Suprapubic skin (tissue), 4 donors: ENCODE data around the gene PPP2R2B. TPM values are rescaled to one million over a fixed set of nuclear protein-coding genes. Genes with fewer than 3 reads are reported as not detected.

Source experiments
- DNase-seq, 2 donors: peaks; one replicate each; pipeline ENCODE4 v3.0.0-alpha.2; 2019; ENCODE audit warnings: low spot score in 2 of 2
- H3K27ac ChIP-seq: fragments of 200-600 bp; sonication (generic); one replicate; pipeline ENCODE4 v1.5.1; 2019
- H3K27me3 ChIP-seq: fragments of 200-600 bp; sonication (generic); one replicate; pipeline ENCODE4 v1.5.1; 2019
- H3K36me3 ChIP-seq: fragments of 200-600 bp; sonication (generic); one replicate; pipeline ENCODE4 v1.5.1; 2019
- H3K4me1 ChIP-seq: fragments of 200-600 bp; sonication (generic); one replicate; pipeline ENCODE4 v1.5.1; 2019
- H3K4me3 ChIP-seq: fragments of 200-600 bp; sonication (generic); one replicate; pipeline ENCODE4 v1.5.1; 2019; ENCODE audit warnings: mild to moderate bottlenecking
- H3K9me3 ChIP-seq: fragments of 200-600 bp; sonication (generic); one replicate; pipeline ENCODE4 v1.5.1; 2019
- EP300 ChIP-seq: sonication (generic); formaldehyde crosslinking; IDR thresholded peaks from one replicate; pipeline ENCODE4 v1.6.1; 2017; ENCODE audit warnings: antibody characterized with exemption
- POLR2A ChIP-seq, 2 donors: fragments of 450-650 bp; IDR thresholded peaks; one replicate each; pipeline ENCODE4 v1.6.1; 2017; ENCODE audit warnings: antibody characterized with exemption in 2 of 2, mild to moderate bottlenecking in 2 of 2, moderate library complexity in 2 of 2
- POLR2AphosphoS5 ChIP-seq, 3 donors: sonication (generic); formaldehyde crosslinking; IDR thresholded peaks; one replicate each; pipeline ENCODE4 v1.6.1; 2017; ENCODE audit warnings: antibody characterized with exemption in 3 of 3
- WGBS: methylation state at CpG from one replicate; pipeline ENCODE4 v1.1.5; 2018; 5-methylcytosine and 5-hydroxymethylcytosine counted together
- total RNA-seq, 4 donors: library from RNA; depleted of rRNA; stranded (reverse); fragments of >200 nt; gene quantifications; one replicate each; pipeline ENCODE4 v1.1.0, GENCODE V29; 2016
- TF ChIP-seq, protein P1 (sequence below), 2 donors: fragments of 200-600 bp in 1 of 2; fragments of 450-650 bp in 1 of 2; sonication (generic) in 1 of 2; IDR thresholded peaks; one replicate each; pipeline ENCODE4 v1.5.1; 2016 to 2019; ENCODE audit warnings: antibody characterized with exemption in 2 of 2, mild to moderate bottlenecking in 1 of 2, moderate library complexity in 1 of 2

The PPP2R2B gene
- total RNA-seq, 4 donors from 2014 or later, result 1.2 to 6.4 (median 3.8) TPM

DNA sequence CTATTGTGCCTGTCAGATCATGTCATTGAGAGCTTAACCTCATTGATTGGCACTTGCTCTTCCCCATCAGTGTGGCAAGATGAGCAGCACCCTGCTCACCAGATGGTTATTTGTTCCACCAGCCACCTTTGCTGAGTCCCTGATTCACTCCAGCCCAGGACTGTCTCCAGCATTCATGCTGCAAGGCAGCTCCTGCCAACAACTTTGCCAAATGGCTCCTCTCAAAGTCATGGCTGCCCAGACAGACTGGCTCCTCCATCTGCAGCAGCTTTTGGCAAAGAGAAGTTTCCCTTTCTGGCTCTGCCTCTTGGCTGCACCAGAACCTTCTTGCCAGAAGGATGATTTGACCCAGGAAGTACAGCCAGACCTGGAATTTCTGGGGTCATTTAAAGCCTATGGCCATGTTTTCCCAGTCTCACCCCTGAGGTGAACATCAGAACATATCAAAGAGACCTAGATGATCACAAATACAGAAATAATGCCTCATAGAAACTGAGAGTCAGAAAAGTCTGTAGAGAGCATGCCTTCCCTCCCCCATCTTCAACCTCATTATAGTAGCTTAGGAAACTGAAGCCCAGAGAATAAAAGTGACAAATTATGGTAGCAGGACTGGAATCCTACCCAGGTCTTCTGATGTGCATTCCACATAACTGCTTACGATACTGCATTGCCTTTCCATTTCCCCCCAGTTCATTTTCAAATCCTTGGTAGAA is 10.4 kb downstream of the PPP2R2B start:
- no peaks in the 10 kb centered on the region for H3K36me3 ChIP-seq
- H3K27me3 ChIP-seq, result no peaks in the 10 kb centered on the region
- WGBS, result 93% methylated on average over 1 of the region's 1 CpG
- H3K4me3 ChIP-seq, result no peak overlapping the region
- no peaks in the 10 kb centered on the region for H3K4me1 ChIP-seq
- no peak for DNase-seq
- TF ChIP-seq EP300 (no peak), POLR2AphosphoS5 (IDR thresholded peaks at IDR 0.05) (no peak)
- TF ChIP-seq, protein P1, sequence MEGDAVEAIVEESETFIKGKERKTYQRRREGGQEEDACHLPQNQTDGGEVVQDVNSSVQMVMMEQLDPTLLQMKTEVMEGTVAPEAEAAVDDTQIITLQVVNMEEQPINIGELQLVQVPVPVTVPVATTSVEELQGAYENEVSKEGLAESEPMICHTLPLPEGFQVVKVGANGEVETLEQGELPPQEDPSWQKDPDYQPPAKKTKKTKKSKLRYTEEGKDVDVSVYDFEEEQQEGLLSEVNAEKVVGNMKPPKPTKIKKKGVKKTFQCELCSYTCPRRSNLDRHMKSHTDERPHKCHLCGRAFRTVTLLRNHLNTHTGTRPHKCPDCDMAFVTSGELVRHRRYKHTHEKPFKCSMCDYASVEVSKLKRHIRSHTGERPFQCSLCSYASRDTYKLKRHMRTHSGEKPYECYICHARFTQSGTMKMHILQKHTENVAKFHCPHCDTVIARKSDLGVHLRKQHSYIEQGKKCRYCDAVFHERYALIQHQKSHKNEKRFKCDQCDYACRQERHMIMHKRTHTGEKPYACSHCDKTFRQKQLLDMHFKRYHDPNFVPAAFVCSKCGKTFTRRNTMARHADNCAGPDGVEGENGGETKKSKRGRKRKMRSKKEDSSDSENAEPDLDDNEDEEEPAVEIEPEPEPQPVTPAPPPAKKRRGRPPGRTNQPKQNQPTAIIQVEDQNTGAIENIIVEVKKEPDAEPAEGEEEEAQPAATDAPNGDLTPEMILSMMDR (IDR thresholded peaks at IDR 0.05), result no peak
- H3K9me3 ChIP-seq, result no peaks in the 10 kb centered on the region
- H3K27ac ChIP-seq, result no peak overlapping the region

DNA sequence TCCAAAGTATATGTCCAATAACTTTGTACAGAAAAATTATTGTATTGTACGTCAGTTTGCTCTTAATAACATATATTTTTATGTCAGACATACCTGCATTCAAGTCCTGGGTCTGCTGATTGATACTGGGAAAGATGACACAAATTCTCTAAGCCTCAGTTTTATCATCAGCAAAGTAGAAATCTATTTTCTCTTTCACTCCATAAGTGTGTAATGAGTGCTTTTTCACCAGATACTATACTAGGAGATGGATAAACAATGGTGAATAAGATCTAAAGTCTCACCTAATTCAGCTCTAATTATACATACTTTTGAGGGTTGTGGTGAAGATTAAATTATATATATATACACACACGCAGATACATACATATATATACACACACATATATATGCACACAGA is 12.3 kb downstream of the PPP2R2B start:
- TF ChIP-seq, protein P1 (IDR thresholded peaks at IDR 0.05), result no peak
- TF ChIP-seq POLR2A (IDR thresholded peaks at IDR 0.05), result no peak
- no peak for TF ChIP-seq EP300
- no peaks in the 10 kb centered on the region for H3K9me3 ChIP-seq
- H3K4me3 ChIP-seq, result no peak overlapping the region
- no peaks in the 10 kb centered on the region for H3K4me1 ChIP-seq
- DNase-seq, result no peak
- no peaks in the 10 kb centered on the region for H3K36me3 ChIP-seq
- no peaks in the 10 kb centered on the region for H3K27me3 ChIP-seq
- H3K27ac ChIP-seq, result no peak overlapping the region
- 97% methylated on average over 2 of the region's 2 CpGs for WGBS

GRCh38 chr5:146862641-146863040 is 15.9 kb downstream of the PPP2R2B start:
- no peak for TF ChIP-seq EP300
- TF ChIP-seq, protein P1 (IDR thresholded peaks at IDR 0.05), result no peak
- TF ChIP-seq POLR2A (IDR thresholded peaks at IDR 0.05), result no peak
- no peak for TF ChIP-seq POLR2AphosphoS5 (IDR thresholded peaks at IDR 0.05)
- H3K9me3 ChIP-seq, result no peaks in the 10 kb centered on the region
- H3K4me1 ChIP-seq, result no peaks in the 10 kb centered on the region
- no peaks in the 10 kb centered on the region for H3K36me3 ChIP-seq
- 50% methylated on average over 1 of the region's 1 CpG for WGBS
- no peak for DNase-seq
- no peaks in the 10 kb centered on the region for H3K27me3 ChIP-seq
- no peak overlapping the region for H3K4me3 ChIP-seq
- no peak overlapping the region for H3K27ac ChIP-seq

DNA sequence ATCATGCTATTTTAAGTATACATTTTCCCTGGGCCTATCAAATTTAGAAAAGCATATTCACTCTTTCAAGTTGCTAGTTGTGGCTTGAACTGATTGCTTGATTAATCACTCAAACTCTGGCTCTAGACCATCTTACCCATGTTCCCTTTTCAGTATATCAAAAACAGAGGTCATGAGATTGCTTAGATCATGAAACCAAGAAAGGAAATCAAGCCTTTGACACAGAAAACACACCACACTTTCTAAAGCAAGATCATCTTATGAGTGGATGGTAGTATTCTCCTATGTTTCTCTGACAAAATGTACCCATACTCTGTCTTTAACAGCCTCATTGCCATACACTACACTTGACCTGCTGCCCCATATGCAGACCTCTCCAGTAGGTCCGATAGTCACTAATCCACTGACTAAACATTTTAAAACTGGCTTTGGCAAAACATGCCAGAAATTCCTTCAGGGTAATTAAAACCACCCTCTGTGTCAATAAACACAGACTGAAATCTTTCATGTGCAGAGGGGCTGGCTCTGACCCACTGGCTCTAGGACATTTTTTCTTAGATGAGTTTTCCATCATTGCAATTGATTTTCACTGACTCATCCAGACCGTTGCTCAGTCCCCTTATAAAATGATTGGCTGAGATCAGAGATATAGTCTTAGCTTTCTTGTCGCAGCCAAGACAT is 18.2 kb downstream of the PPP2R2B start:
- 6% methylated on average over 3 of the region's 3 CpGs for WGBS
- TF ChIP-seq POLR2A (IDR thresholded peaks at IDR 0.05) (no peak), EP300 (no peak), POLR2AphosphoS5 (IDR thresholded peaks at IDR 0.05) (no peak)
- TF ChIP-seq, protein P1 (IDR thresholded peaks at IDR 0.05), result no peak
- H3K27me3 ChIP-seq, result no peaks in the 10 kb centered on the region

DNA sequence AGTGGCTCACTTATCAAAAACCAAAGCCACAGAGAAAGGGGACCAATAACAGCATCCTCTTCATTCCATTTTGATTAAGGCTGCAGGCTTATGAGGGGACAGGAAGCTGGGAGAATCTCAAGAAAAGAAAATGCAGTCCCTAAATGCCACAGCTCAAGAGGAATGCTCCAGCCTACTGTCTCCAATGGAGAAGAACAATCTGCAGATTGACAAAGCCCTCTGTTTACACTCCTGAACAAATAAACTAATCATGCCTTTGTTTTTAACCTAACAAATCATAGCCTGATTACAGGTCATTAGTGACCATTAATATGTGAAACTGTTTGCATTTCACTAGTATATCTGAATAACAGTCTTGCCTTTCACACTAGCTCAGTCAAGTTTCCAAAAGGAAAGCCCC is 26.5 kb downstream of the PPP2R2B start:
- H3K4me1 ChIP-seq, result no peaks in the 10 kb centered on the region
- DNase-seq, result no peak
- H3K4me3 ChIP-seq, result no peak overlapping the region
- TF ChIP-seq POLR2AphosphoS5 (IDR thresholded peaks at IDR 0.05) (no peak), POLR2A (IDR thresholded peaks at IDR 0.05) (no peak), EP300 (no peak)
- TF ChIP-seq, protein P1 (IDR thresholded peaks at IDR 0.05), result no peak
- no peak overlapping the region for H3K27ac ChIP-seq
- H3K27me3 ChIP-seq, result no peaks in the 10 kb centered on the region
- H3K36me3 ChIP-seq, result no peaks in the 10 kb centered on the region
- no peaks in the 10 kb centered on the region for H3K9me3 ChIP-seq

More for the DNA sequence above, 18.2 kb downstream of the PPP2R2B start:
- DNase-seq, result no peak
- Histone ChIP-seq H3K4me1 (no peaks in the 10 kb centered on the region), H3K27ac (no peak overlapping the region), H3K4me3 (no peak overlapping the region), H3K9me3 (no peaks in the 10 kb centered on the region), H3K36me3 (no peaks in the 10 kb centered on the region)
